Motor neuron (in vitro differentiated cells): ENCODE data around the gene MS4A2. TPM values are rescaled to one million over a fixed set of nuclear protein-coding genes. Genes with fewer than 3 reads are reported as not detected.

Source experiments
- ATAC-seq, 8 experiments: fragments of 200-7000 bp; cut with Tn5 transposase; replicated peaks in 6 of 8; 2 replicates each; pipeline ENCODE4 v1.8.0; 2021; ENCODE audit warnings: mild to moderate bottlenecking in 8 of 8, moderate library complexity in 8 of 8
- H3K27ac ChIP-seq, 2 donors: fragments of 250-450 bp; sonication (Bioruptor Pico); 2 replicates each; pipeline ENCODE4 v1.9.0; 2021; ENCODE audit warnings: antibody characterized with exemption in 2 of 2, mild to moderate bottlenecking in 2 of 2, moderate library complexity in 1 of 2
- H3K4me1 ChIP-seq, 2 donors: fragments of 250-450 bp; sonication (Bioruptor Pico); replicated peaks in 1 of 2; 2 replicates each; pipeline ENCODE4 v1.6.1; 2021; ENCODE audit warnings: antibody characterized with exemption in 2 of 2, mild to moderate bottlenecking in 2 of 2, moderate library complexity in 1 of 2
- H3K4me3 ChIP-seq, 5 donors: fragments of 250-450 bp; sonication (Bioruptor Pico); 2 replicates each; pipeline ENCODE4 v1.9.0; 2021; ENCODE audit warnings: antibody characterized with exemption in 5 of 5, mild to moderate bottlenecking in 5 of 5, moderate library complexity in 4 of 5
- WGBS, 10 experiments: fragments of 450-650 bp; shearing (Covaris generic); methylation state at CpG; one replicate each; pipeline ENCODE4 v1.0.0; 2022; 5-methylcytosine and 5-hydroxymethylcytosine counted together
- in situ Hi-C, 9 experiments: fragments of 400-800 bp; cut with MboI; loops; one replicate each; pipeline ENCODE4 v1.15.0; 2021; ENCODE audit warnings: low sequenced_read_pairs in 9 of 9, low pct_unique_long_range_greater_than_20kb in 2 of 9; ENCODE audit not compliant: unreplicated experiment in 9 of 9
- total RNA-seq, 8 experiments: library from RNA; unstranded; fragments of 300-600 nt; gene quantifications; 2 replicates each; pipeline versions ENCODE4 v1.2.3 to v1.2.4, GENCODE V29; 2022

Gene MS4A2
- total RNA-seq, 8 experiments from 2014 or later: 0.09 to 0.52 (median 0.14) TPM; not detected in 4

- in situ Hi-C loops: loop anchor here in 4 of 9 experiments (10.0 to 25.0 kb wide), 3 partner anchors 105 to 320 kb away; partner anchors contain the start of genes MRPL16 (in 2 of the 4) and MS4A4E (in 1 of the 4)
- 0 to 90% (median 63%) methylated on average over 1 to 3 of the region's 3 CpGs; no CpG with 5 or more reads in 1 of the 10 experiments for WGBS, 10 experiments
- no peak for ATAC-seq
- Histone ChIP-seq H3K4me3 (no peak overlapping the region), H3K4me1 (no peaks in the 10 kb centered on the region), H3K27ac (no peak overlapping the region)
Observed at GRCh38 chr11:60131912-60132311, 43.4 kb downstream of the MS4A2 start.

- WGBS, 10 experiments: 0 to 20% (median 0%) methylated on average over 1 of the region's 1 CpG; no CpG with 5 or more reads in 6 of the 10 experiments
- in situ Hi-C loops: loop anchor here in 4 of 9 experiments (10.0 to 25.0 kb wide), 3 partner anchors 103 to 322 kb away; partner anchors contain the start of genes MRPL16 (in 2 of the 4) and MS4A4E (in 1 of the 4)
- Histone ChIP-seq H3K4me3 (no peak overlapping the region), H3K4me1 (no peaks in the 10 kb centered on the region), H3K27ac (no peak overlapping the region)
- no peak for ATAC-seq
Observed at GRCh38 chr11:60133917-60134316, 45.5 kb downstream of the MS4A2 start.

GRCh38 chr11:60143768-60144167 lies 55.3 kb downstream of the MS4A2 start:
- ATAC-seq: peak in 1 of 8 experiments; percentile 19
- no peak overlapping the region for H3K4me3 ChIP-seq
- H3K27ac ChIP-seq: no peak overlapping the region
- 10 to 92% (median 74%) methylated on average over 1 to 3 of the region's 3 CpGs for WGBS, 10 experiments
- in situ Hi-C loops: loop anchor here in 3 of 9 experiments (25.0 kb wide), 2 partner anchors 94 to 331 kb away; partner anchors contain the start of genes MRPL16 (in 2 of the 3) and MS4A4E (in 1 of the 3)
- no peaks in the 10 kb centered on the region for H3K4me1 ChIP-seq

- H3K4me1 ChIP-seq: no peaks in the 10 kb centered on the region
- in situ Hi-C loops: loop anchor here in 3 of 9 experiments (25.0 kb wide), 2 partner anchors 92 to 333 kb away; partner anchors contain the start of genes MRPL16 (in 2 of the 3) and MS4A4E (in 1 of the 3)
- H3K27ac ChIP-seq: no peak overlapping the region
- no peak for ATAC-seq
- WGBS, 10 experiments: 0 to 100% (median 52%) methylated on average over 1 to 3 of the region's 3 CpGs; no CpG with 5 or more reads in 1 of the 10 experiments
- no peak overlapping the region for H3K4me3 ChIP-seq
Observed at GRCh38 chr11:60145677-60146076, 57.2 kb downstream of the MS4A2 start.

Other genes with a start within 250 kb of the MS4A2 start
- gene CBLIF, start 243.2 kb upstream of the MS4A2 start, total RNA-seq: not detected
- gene TCN1, start 222.2 kb upstream of the MS4A2 start, total RNA-seq: 1 to 10 TPM in 2 of 8 experiments, under 1 TPM in 1, not detected in 5; 0.99 to 3.2 (median 1.7) TPM
- not detected for gene OOSP3, start 209.9 kb upstream of the MS4A2 start, total RNA-seq
- not detected for gene OOSP1, start 150.2 kb upstream of the MS4A2 start, total RNA-seq
- gene OOSP4A, start 124.6 kb upstream of the MS4A2 start, total RNA-seq: not detected
- gene OOSP4B, start 71.5 kb upstream of the MS4A2 start, total RNA-seq: not detected
- gene OOSP2, start 48.3 kb upstream of the MS4A2 start, total RNA-seq: under 1 TPM in 1 of 8 experiments, not detected in 7; 0.08 TPM
- gene MS4A3, start 32.0 kb upstream of the MS4A2 start, total RNA-seq: under 1 TPM in 1 of 8 experiments, not detected in 7; 0.33 TPM
- 1 to 10 TPM in 1 of 8 experiments, under 1 TPM in 4, not detected in 3; 0.13 to 1.6 (median 0.36) TPM for gene MS4A6A, start 94.4 kb downstream of the MS4A2 start, total RNA-seq
- gene MS4A4E, start 154.5 kb downstream of the MS4A2 start, total RNA-seq: under 1 TPM in 1 of 8 experiments, not detected in 7; 0.81 TPM
- gene MS4A4A, start 192.0 kb downstream of the MS4A2 start, total RNA-seq: under 1 TPM in 2 of 8 experiments, not detected in 6; 0.14 to 0.33 TPM
- not detected for gene MS4A6E, start 238.6 kb downstream of the MS4A2 start, total RNA-seq